ENCODE results near the gene FMNL2.

DNA sequence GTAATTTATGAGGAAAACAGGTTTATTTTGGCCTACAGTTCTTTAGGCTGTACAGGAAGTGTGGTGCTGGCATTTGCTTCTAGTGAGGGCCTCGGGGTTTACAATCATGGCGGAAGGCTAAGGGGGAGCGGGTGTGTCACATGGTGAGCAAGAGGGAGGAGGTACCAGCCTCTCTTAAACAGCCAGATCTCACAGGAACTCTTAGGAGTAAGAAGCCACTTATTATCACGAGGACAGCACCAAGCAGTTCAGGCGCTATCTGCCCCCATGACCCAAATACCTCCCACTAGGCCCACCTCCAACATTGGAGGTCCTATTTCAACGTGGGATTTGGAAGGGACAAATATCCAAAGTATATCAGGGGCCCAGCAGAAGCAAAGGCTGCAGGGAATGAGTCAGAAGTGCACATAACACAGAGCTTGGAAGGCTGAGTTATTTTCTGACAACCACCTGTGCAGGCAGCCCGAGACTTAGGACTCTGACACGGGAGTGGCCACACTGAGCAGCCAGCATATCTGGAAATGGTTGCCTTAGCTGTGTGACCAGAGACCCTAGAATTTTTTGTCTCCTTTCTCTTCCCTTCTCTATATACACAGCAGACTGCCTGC lies 211.4 kb downstream of the FMNL2 start:
- TF ChIP-seq, protein P1, sequence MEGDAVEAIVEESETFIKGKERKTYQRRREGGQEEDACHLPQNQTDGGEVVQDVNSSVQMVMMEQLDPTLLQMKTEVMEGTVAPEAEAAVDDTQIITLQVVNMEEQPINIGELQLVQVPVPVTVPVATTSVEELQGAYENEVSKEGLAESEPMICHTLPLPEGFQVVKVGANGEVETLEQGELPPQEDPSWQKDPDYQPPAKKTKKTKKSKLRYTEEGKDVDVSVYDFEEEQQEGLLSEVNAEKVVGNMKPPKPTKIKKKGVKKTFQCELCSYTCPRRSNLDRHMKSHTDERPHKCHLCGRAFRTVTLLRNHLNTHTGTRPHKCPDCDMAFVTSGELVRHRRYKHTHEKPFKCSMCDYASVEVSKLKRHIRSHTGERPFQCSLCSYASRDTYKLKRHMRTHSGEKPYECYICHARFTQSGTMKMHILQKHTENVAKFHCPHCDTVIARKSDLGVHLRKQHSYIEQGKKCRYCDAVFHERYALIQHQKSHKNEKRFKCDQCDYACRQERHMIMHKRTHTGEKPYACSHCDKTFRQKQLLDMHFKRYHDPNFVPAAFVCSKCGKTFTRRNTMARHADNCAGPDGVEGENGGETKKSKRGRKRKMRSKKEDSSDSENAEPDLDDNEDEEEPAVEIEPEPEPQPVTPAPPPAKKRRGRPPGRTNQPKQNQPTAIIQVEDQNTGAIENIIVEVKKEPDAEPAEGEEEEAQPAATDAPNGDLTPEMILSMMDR (IDR thresholded peaks at IDR 0.05; ENCODE audit: low read length) = no peak
- TF ChIP-seq EZH2 (optimal IDR thresholded peaks at IDR 0.05; ENCODE audit: low read depth, low read length) = no peak

Measured in MM.1S (cell line).